ENCODE measurements around the gene TRAPPC2L.

- TF ChIP-seq CTCF (IDR thresholded peaks at IDR 0.05), result no peak
- no peak for TF ChIP-seq ZFX (IDR thresholded peaks at IDR 0.05; ENCODE audit: borderline replicate concordance)
Measured at GRCh38 chr16:88865310-88865709, 8.4 kb downstream of the TRAPPC2L start.

All from 22Rv1 (cell line).